GM12865 (cell line): ENCODE data around the gene BRD3OS.

Experiments used
- DNase-seq: peaks from one replicate; pipeline ENCODE4 v3.0.0; 2010; ENCODE audit warnings: low read depth
- H3K4me3 ChIP-seq: 2 replicates; pipeline ENCODE4 v1.5.1; 2011; ENCODE audit warnings: mild to moderate bottlenecking, low read depth, low read length, control low read depth
- CTCF ChIP-seq: IDR thresholded peaks from 2 replicates; pipeline ENCODE4 v1.5.1; 2011; ENCODE audit warnings: low read length, control low read depth, low read depth, inconsistent platforms; ENCODE audit not compliant: insufficient read depth; ENCODE audit errors: missing control alignments

BRD3OS gene

GRCh38 chr9:134010310-134011173, 14.7 kb upstream of the BRD3OS start:
- H3K4me3 ChIP-seq, result no peak overlapping the region
- no peak for DNase-seq
- no peak for TF ChIP-seq CTCF

GRCh38 chr9:134011401-134011800, 13.9 kb upstream of the BRD3OS start:
- no peak for DNase-seq
- no peak overlapping the region for H3K4me3 ChIP-seq
- TF ChIP-seq CTCF, result no peak

- TF ChIP-seq CTCF, result no peak
- no peak overlapping the region for H3K4me3 ChIP-seq
- DNase-seq, result no peak
Measured at GRCh38 chr9:134014946-134015345, 10.3 kb upstream of the BRD3OS start.

GRCh38 chr9:134024214-134024792, 978 bp upstream of the BRD3OS start:
- peak overlapping the region; percentile 7; the same call in 1 of the 2 replicates for H3K4me3 ChIP-seq

GRCh38 chr9:134025606-134026541, 593 bp downstream of the BRD3OS start:
- peak; percentile 64 for DNase-seq
- TF ChIP-seq CTCF, result peak; percentile 22
- H3K4me3 ChIP-seq, result peak overlapping the region; percentile 89

More at GRCh38 chr9:134024214-134024792, 978 bp upstream of the BRD3OS start:
- no peak for DNase-seq
- TF ChIP-seq CTCF, result no peak

- DNase-seq, result no peak
- TF ChIP-seq CTCF, result no peak
- no peak overlapping the region for H3K4me3 ChIP-seq
Measured at GRCh38 chr9:134026581-134026980, 1.3 kb downstream of the BRD3OS start.
